A549 (cell line): ENCODE measurements around the gene ADO.

Experiments
- CHD2 ChIP-seq: fragments of 150-350 bp; IDR thresholded peaks from 2 replicates; pipeline ENCODE4 v1.6.1; 2014; ENCODE audit warnings: low read length; ENCODE audit not compliant: partially characterized antibody
- EP300 ChIP-seq, 2 experiments: fragments of >200 bp; sonication (Bioruptor Twin); formaldehyde crosslinking; IDR thresholded peaks; 2 replicates in 1 of 2; 3 replicates in 1 of 2; pipeline ENCODE4 v1.6.1; 2016 to 2017
- HOXA7 ChIP-seq: fragments of 250-450 bp; sonication (Bioruptor Pico); IDR thresholded peaks from 2 replicates; pipeline ENCODE4 v1.5.0; 2020; ENCODE audit warnings: mild to moderate bottlenecking, moderate library complexity
- MYC ChIP-seq: IDR thresholded peaks from 2 replicates; pipeline ENCODE4 v1.6.1; 2012; ENCODE audit warnings: mild to moderate bottlenecking, inconsistent platforms, low read length, improper control_type of control experiment, borderline replicate concordance
- POLR2A ChIP-seq: IDR thresholded peaks from 2 replicates; pipeline ENCODE4 v1.6.1; 2012; ENCODE audit warnings: mild to moderate bottlenecking, low read length
- TF ChIP-seq, protein P1 (sequence below): fragments of >200 bp; sonication (Bioruptor Twin); formaldehyde crosslinking; IDR thresholded peaks from 3 replicates; pipeline ENCODE4 v1.5.1; 2016

DNA sequence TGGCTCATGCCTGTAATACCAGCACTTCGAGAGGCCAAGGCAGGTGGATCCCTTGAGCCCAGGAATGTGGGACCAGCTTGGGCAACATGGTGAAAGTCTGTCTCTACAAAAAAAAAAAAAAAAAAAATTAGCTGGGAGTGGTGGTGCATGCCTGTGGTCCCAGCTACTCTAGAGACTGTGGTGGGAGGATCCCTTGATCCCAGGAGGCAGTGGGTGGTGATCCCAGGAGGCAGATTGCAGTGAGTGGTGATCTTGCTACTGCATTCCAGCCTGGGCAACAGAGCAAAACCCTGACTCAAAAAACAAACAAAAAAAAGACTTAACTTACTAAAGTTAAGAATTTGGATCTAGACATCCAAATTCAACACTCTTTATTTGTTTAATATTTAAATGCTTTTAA is 10.2 kb upstream of the ADO start:
- no peak for TF ChIP-seq HOXA7 (CRISPR knock-in tag)
- TF ChIP-seq MYC, result no peak
- no peak for TF ChIP-seq POLR2A
- TF ChIP-seq CHD2, result no peak
- no peak for TF ChIP-seq EP300 (IDR thresholded peaks at IDR 0.05)
- TF ChIP-seq, protein P1, sequence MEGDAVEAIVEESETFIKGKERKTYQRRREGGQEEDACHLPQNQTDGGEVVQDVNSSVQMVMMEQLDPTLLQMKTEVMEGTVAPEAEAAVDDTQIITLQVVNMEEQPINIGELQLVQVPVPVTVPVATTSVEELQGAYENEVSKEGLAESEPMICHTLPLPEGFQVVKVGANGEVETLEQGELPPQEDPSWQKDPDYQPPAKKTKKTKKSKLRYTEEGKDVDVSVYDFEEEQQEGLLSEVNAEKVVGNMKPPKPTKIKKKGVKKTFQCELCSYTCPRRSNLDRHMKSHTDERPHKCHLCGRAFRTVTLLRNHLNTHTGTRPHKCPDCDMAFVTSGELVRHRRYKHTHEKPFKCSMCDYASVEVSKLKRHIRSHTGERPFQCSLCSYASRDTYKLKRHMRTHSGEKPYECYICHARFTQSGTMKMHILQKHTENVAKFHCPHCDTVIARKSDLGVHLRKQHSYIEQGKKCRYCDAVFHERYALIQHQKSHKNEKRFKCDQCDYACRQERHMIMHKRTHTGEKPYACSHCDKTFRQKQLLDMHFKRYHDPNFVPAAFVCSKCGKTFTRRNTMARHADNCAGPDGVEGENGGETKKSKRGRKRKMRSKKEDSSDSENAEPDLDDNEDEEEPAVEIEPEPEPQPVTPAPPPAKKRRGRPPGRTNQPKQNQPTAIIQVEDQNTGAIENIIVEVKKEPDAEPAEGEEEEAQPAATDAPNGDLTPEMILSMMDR, result no peak
